Measurements from ENCODE around the gene FILIP1.

FILIP1 gene

GRCh38 chr6:75267461-75267860 lies 226.1 kb downstream of the FILIP1 start:
- H3K27ac ChIP-seq (ENCODE audit: insufficient read depth, low read length, poor library complexity, severe bottlenecking): no peak overlapping the region
- peaks cover 14% of the 10 kb centered on the region for H3K36me3 ChIP-seq (ENCODE audit: control insufficient read depth, insufficient read depth, low read length)
- H3K4me3 ChIP-seq (ENCODE audit: insufficient read depth, low read depth, low read length, poor library complexity, severe bottlenecking): no peak overlapping the region
- no peaks in the 10 kb centered on the region for H3K4me1 ChIP-seq (ENCODE audit: control insufficient read depth, insufficient read depth, low read length, poor library complexity, severe bottlenecking)
- no peaks in the 10 kb centered on the region for H3K9me3 ChIP-seq (ENCODE audit: control insufficient read depth, low read length)
- no peaks in the 10 kb centered on the region for H3K27me3 ChIP-seq (replicated peaks; ENCODE audit: control insufficient read depth, insufficient read depth, low read length, poor library complexity, severe bottlenecking)
- no peak for DNase-seq

DNA sequence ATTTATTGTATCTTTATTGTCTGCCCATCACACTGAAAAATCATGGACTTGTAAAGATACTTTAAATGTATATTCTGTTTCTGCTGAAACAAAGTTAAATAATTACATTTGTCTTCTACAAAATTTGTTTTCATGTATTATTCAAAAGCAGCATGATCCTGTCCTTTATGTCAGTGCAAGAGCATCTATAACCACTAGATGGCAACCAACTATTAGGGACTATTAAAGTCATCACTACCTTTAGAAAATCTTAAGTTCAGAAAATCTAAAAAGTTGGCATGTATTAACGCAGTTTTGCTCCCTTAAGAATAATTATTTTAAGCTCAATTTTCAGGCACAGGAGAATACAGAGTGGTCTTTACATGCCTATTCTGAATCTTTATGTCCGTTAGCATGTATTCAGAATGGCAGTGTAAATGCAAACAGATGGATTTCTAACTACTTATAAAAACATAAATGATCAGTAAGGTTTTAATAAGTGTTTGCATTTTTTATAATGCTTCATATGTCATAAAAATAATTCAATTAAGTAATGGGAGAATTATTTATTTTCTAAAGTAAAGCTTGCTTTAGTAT lies 226.8 kb downstream of the FILIP1 start:
- Histone ChIP-seq H3K9me3 (ENCODE audit: control insufficient read depth, low read length) (no peaks in the 10 kb centered on the region), H3K27ac (ENCODE audit: insufficient read depth, low read length, poor library complexity, severe bottlenecking) (no peak overlapping the region), H3K4me1 (ENCODE audit: control insufficient read depth, insufficient read depth, low read length, poor library complexity, severe bottlenecking) (no peaks in the 10 kb centered on the region), H3K27me3 (replicated peaks; ENCODE audit: control insufficient read depth, insufficient read depth, low read length, poor library complexity, severe bottlenecking) (no peaks in the 10 kb centered on the region), H3K4me3 (ENCODE audit: insufficient read depth, low read depth, low read length, poor library complexity, severe bottlenecking) (no peak overlapping the region), H3K36me3 (ENCODE audit: control insufficient read depth, insufficient read depth, low read length) (peaks cover 14% of the 10 kb centered on the region)
- DNase-seq: no peak

- DNase-seq: no peak
- Histone ChIP-seq H3K4me3 (ENCODE audit: insufficient read depth, low read depth, low read length, poor library complexity, severe bottlenecking) (no peak overlapping the region), H3K36me3 (ENCODE audit: control insufficient read depth, insufficient read depth, low read length) (peaks cover 42% of the 10 kb centered on the region)
Observed at GRCh38 chr6:75263401-75263750, 230.2 kb downstream of the FILIP1 start.

DNA sequence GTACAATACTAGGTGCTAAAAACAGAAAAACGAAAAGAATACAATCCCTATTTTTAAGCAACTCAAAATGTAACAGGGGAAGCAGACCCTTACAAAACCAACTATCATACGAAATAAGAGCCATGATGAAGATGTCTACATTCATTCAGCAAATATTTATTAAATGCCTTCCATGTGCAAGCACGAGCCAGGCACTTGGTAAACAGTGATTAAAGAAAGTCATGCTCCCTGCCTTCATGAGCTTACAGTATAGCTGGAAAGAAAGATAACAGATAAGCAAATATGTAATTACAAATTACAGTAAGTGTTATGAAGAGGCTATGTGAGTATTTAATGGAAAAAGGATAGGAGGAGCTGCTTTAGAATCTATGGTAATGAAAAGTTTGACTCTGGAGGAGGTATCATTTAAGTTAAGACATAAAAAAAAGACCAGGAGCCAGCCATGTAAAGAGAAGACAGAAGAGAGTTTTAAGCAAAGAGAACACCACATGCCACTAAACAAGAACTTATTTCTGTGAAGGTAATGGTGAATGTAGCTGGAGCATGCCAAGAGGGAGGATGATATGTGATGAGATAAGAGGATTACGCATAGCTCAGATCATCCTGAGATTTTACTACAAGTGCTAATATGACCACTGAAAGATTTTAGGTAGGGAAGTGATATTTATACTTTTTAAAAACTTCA lies 230.7 kb downstream of the FILIP1 start:
- Histone ChIP-seq H3K9me3 (ENCODE audit: control insufficient read depth, low read length) (no peaks in the 10 kb centered on the region), H3K36me3 (ENCODE audit: control insufficient read depth, insufficient read depth, low read length) (peaks cover 44% of the 10 kb centered on the region), H3K4me1 (ENCODE audit: control insufficient read depth, insufficient read depth, low read length, poor library complexity, severe bottlenecking) (no peaks in the 10 kb centered on the region), H3K4me3 (ENCODE audit: insufficient read depth, low read depth, low read length, poor library complexity, severe bottlenecking) (no peak overlapping the region), H3K27ac (ENCODE audit: insufficient read depth, low read length, poor library complexity, severe bottlenecking) (no peak overlapping the region), H3K27me3 (replicated peaks; ENCODE audit: control insufficient read depth, insufficient read depth, low read length, poor library complexity, severe bottlenecking) (no peaks in the 10 kb centered on the region)
- no peak for DNase-seq

More at GRCh38 chr6:75263401-75263750, 230.2 kb downstream of the FILIP1 start:
- Histone ChIP-seq H3K4me1 (ENCODE audit: control insufficient read depth, insufficient read depth, low read length, poor library complexity, severe bottlenecking) (no peaks in the 10 kb centered on the region), H3K9me3 (ENCODE audit: control insufficient read depth, low read length) (no peaks in the 10 kb centered on the region), H3K27ac (ENCODE audit: insufficient read depth, low read length, poor library complexity, severe bottlenecking) (no peak overlapping the region), H3K27me3 (replicated peaks; ENCODE audit: control insufficient read depth, insufficient read depth, low read length, poor library complexity, severe bottlenecking) (no peaks in the 10 kb centered on the region)

DNA sequence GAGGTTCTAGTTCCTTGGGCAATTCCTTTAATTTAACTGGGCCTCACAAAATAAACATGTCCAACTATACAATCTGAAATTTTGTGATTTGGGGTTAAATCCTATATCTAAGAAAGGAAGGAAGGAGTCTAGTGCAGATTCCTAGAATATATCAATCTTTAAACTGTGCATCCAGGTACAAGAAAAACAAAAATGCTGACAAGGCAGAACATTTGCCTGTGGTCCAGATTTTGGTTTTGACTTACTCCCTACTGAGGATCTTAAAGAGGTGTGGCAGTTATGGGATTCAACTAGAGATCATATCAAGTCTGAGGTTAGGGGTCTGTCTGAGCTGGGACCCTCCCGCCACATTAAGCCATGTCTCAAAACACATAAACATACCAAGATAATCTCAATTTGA lies 232.3 kb downstream of the FILIP1 start:
- peaks cover 51% of the 10 kb centered on the region for H3K36me3 ChIP-seq (ENCODE audit: control insufficient read depth, insufficient read depth, low read length)
- H3K9me3 ChIP-seq (ENCODE audit: control insufficient read depth, low read length): no peaks in the 10 kb centered on the region
- H3K27ac ChIP-seq (ENCODE audit: insufficient read depth, low read length, poor library complexity, severe bottlenecking): no peak overlapping the region
- DNase-seq: no peak
- no peaks in the 10 kb centered on the region for H3K27me3 ChIP-seq (replicated peaks; ENCODE audit: control insufficient read depth, insufficient read depth, low read length, poor library complexity, severe bottlenecking)
- H3K4me3 ChIP-seq (ENCODE audit: insufficient read depth, low read depth, low read length, poor library complexity, severe bottlenecking): no peak overlapping the region
- H3K4me1 ChIP-seq (ENCODE audit: control insufficient read depth, insufficient read depth, low read length, poor library complexity, severe bottlenecking): no peaks in the 10 kb centered on the region

DNA sequence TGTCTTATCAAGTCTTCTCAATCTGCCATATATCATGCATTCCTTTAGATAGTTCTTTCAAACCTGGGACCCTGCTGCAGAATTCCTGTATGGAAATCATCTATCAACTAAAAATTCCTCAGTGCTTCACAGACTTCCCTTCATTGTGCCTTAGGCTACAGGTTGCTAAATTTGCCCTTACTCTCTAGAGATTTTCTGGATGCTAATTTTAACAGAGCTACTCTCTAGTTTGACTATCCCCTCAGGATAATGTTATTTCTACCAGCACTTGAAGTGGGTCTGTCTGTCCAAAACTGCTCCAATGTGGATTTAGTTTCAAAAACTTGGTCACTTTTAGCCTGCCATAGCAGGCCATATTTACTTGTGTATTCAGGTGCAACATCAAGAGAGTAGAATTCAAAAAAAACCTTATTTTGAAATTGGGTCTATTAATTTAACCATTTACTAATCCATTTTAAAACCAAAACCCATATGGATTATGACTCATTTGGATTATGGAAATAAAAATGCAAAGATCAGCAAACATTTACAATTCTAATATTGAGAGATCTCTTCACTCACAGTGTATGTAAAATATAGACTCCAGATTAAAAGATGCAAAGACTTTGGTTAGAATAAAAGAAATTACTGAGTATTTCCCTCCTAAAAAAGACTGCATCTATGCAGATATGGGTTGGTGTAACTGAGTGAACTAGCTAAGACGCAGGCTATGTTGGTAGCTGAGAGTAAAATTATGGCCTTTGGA lies 236.1 kb downstream of the FILIP1 start:
- no peaks in the 10 kb centered on the region for H3K4me1 ChIP-seq (ENCODE audit: control insufficient read depth, insufficient read depth, low read length, poor library complexity, severe bottlenecking)
- no peak overlapping the region for H3K27ac ChIP-seq (ENCODE audit: insufficient read depth, low read length, poor library complexity, severe bottlenecking)
- no peaks in the 10 kb centered on the region for H3K27me3 ChIP-seq (replicated peaks; ENCODE audit: control insufficient read depth, insufficient read depth, low read length, poor library complexity, severe bottlenecking)
- no peaks in the 10 kb centered on the region for H3K9me3 ChIP-seq (ENCODE audit: control insufficient read depth, low read length)
- DNase-seq: no peak
- H3K4me3 ChIP-seq (ENCODE audit: insufficient read depth, low read depth, low read length, poor library complexity, severe bottlenecking): no peak overlapping the region
- H3K36me3 ChIP-seq (ENCODE audit: control insufficient read depth, insufficient read depth, low read length): peaks cover 52% of the 10 kb centered on the region

GRCh38 chr6:75250552-75250951 lies 243.0 kb downstream of the FILIP1 start:
- Histone ChIP-seq H3K27me3 (replicated peaks; ENCODE audit: control insufficient read depth, insufficient read depth, low read length, poor library complexity, severe bottlenecking) (no peaks in the 10 kb centered on the region), H3K4me3 (ENCODE audit: insufficient read depth, low read depth, low read length, poor library complexity, severe bottlenecking) (no peak overlapping the region), H3K4me1 (ENCODE audit: control insufficient read depth, insufficient read depth, low read length, poor library complexity, severe bottlenecking) (no peaks in the 10 kb centered on the region), H3K36me3 (ENCODE audit: control insufficient read depth, insufficient read depth, low read length) (peaks cover 7% of the 10 kb centered on the region), H3K27ac (ENCODE audit: insufficient read depth, low read length, poor library complexity, severe bottlenecking) (no peak overlapping the region), H3K9me3 (ENCODE audit: control insufficient read depth, low read length) (no peaks in the 10 kb centered on the region)
- no peak for DNase-seq

- H3K9me3 ChIP-seq (ENCODE audit: control insufficient read depth, low read length): no peaks in the 10 kb centered on the region
- H3K27me3 ChIP-seq (replicated peaks; ENCODE audit: control insufficient read depth, insufficient read depth, low read length, poor library complexity, severe bottlenecking): no peaks in the 10 kb centered on the region
- H3K4me1 ChIP-seq (ENCODE audit: control insufficient read depth, insufficient read depth, low read length, poor library complexity, severe bottlenecking): no peaks in the 10 kb centered on the region
- H3K4me3 ChIP-seq (ENCODE audit: insufficient read depth, low read depth, low read length, poor library complexity, severe bottlenecking): no peak overlapping the region
- DNase-seq: no peak
- peaks cover 7% of the 10 kb centered on the region for H3K36me3 ChIP-seq (ENCODE audit: control insufficient read depth, insufficient read depth, low read length)
- no peak overlapping the region for H3K27ac ChIP-seq (ENCODE audit: insufficient read depth, low read length, poor library complexity, severe bottlenecking)
Observed at GRCh38 chr6:75249837-75250236, 243.8 kb downstream of the FILIP1 start.

GRCh38 chr6:75246386-75246785 lies 247.2 kb downstream of the FILIP1 start:
- no peak overlapping the region for H3K4me3 ChIP-seq (ENCODE audit: insufficient read depth, low read depth, low read length, poor library complexity, severe bottlenecking)
- no peak overlapping the region for H3K27ac ChIP-seq (ENCODE audit: insufficient read depth, low read length, poor library complexity, severe bottlenecking)
- H3K4me1 ChIP-seq (ENCODE audit: control insufficient read depth, insufficient read depth, low read length, poor library complexity, severe bottlenecking): no peaks in the 10 kb centered on the region
- no peaks in the 10 kb centered on the region for H3K9me3 ChIP-seq (ENCODE audit: control insufficient read depth, low read length)
- H3K36me3 ChIP-seq (ENCODE audit: control insufficient read depth, insufficient read depth, low read length): no peaks in the 10 kb centered on the region
- no peak for DNase-seq
- H3K27me3 ChIP-seq (replicated peaks; ENCODE audit: control insufficient read depth, insufficient read depth, low read length, poor library complexity, severe bottlenecking): no peaks in the 10 kb centered on the region

DNA sequence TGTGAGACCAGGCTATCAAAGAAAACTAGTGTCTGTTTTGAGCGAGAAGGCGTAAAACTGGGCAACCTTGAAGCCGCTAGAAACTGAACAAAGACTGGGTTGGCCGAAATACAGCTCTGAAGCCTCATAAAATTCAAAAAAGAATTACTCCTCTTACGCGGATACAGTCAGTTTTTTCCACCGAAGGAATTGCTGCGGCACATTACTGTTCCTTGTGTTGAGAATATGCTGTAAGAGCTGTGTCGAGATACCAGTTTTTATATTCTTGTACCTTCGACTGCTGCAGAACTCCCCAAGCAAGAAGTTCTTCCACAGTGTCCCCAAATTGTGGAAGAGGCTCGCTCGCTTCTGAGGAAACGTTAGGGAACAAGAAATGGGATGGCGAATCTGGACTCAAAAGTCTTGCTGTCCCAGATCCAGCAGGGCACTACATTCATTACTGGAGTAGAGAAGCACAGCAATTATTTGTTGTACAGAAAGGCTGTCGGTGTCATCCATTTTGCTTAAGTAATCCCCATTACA lies 249.5 kb downstream of the FILIP1 start:
- no peak for DNase-seq
- no peaks in the 10 kb centered on the region for H3K9me3 ChIP-seq (ENCODE audit: control insufficient read depth, low read length)
- peak overlapping the region; percentile 95 for H3K27ac ChIP-seq (ENCODE audit: insufficient read depth, low read length, poor library complexity, severe bottlenecking)
- peak overlapping the region; percentile 95 for H3K4me3 ChIP-seq (ENCODE audit: insufficient read depth, low read depth, low read length, poor library complexity, severe bottlenecking)
- H3K4me1 ChIP-seq (ENCODE audit: control insufficient read depth, insufficient read depth, low read length, poor library complexity, severe bottlenecking): no peaks in the 10 kb centered on the region
- peaks cover 7% of the 10 kb centered on the region for H3K36me3 ChIP-seq (ENCODE audit: control insufficient read depth, insufficient read depth, low read length)
- H3K27me3 ChIP-seq (replicated peaks; ENCODE audit: control insufficient read depth, insufficient read depth, low read length, poor library complexity, severe bottlenecking): no peaks in the 10 kb centered on the region

All from effector memory CD4-positive, alpha-beta T cell (primary cell).